Measurements from ENCODE around the gene AK5.

AK5 gene

GRCh38 chr1:77281491-77282186, at the start of gene AK5:
TSS of gene AK5 (plus strand) at chr1:77282019. CDS start at chr1:77282314, 295 bp downstream.
- peak; percentile 37 to 43 for DNase-seq (ENCODE audit: low read depth in 1 of 2, low spot score in 1 of 2)

- no peak for DNase-seq (ENCODE audit: low read depth in 1 of 2, low spot score in 1 of 2)
Observed at GRCh38 chr1:77232829-77233228, 49.0 kb upstream of the AK5 start.

- DNase-seq (ENCODE audit: low read depth in 1 of 2, low spot score in 1 of 2), result no peak
Observed at GRCh38 chr1:77234096-77234495, 47.7 kb upstream of the AK5 start.

- no peak for DNase-seq (ENCODE audit: low read depth in 1 of 2, low spot score in 1 of 2)
Observed at GRCh38 chr1:77234943-77235342, 46.9 kb upstream of the AK5 start.

GRCh38 chr1:77238462-77238861, 43.4 kb upstream of the AK5 start:
- DNase-seq (ENCODE audit: low read depth in 1 of 2, low spot score in 1 of 2), result no peak

GRCh38 chr1:77239311-77239710, 42.5 kb upstream of the AK5 start:
- no peak for DNase-seq (ENCODE audit: low read depth in 1 of 2, low spot score in 1 of 2)

- DNase-seq (ENCODE audit: low read depth in 1 of 2, low spot score in 1 of 2), result no peak
Observed at GRCh38 chr1:77245830-77246229, 36.0 kb upstream of the AK5 start.

- no peak for DNase-seq (ENCODE audit: low read depth in 1 of 2, low spot score in 1 of 2)
Observed at GRCh38 chr1:77250126-77250525, 31.7 kb upstream of the AK5 start.

- DNase-seq (ENCODE audit: low read depth in 1 of 2, low spot score in 1 of 2), result no peak
Observed at GRCh38 chr1:77253211-77253610, 28.6 kb upstream of the AK5 start.

- DNase-seq (ENCODE audit: low read depth in 1 of 2, low spot score in 1 of 2), result no peak
Observed at GRCh38 chr1:77263708-77264107, 18.1 kb upstream of the AK5 start.

- DNase-seq (ENCODE audit: low read depth in 1 of 2, low spot score in 1 of 2), result no peak
Observed at GRCh38 chr1:77265180-77265579, 16.6 kb upstream of the AK5 start.

GRCh38 chr1:77267035-77267434, 14.8 kb upstream of the AK5 start:
- no peak for DNase-seq (ENCODE audit: low read depth in 1 of 2, low spot score in 1 of 2)

GRCh38 chr1:77271852-77272580, 9.8 kb upstream of the AK5 start:
- no peak for DNase-seq (ENCODE audit: low read depth in 1 of 2, low spot score in 1 of 2)

- no peak for DNase-seq (ENCODE audit: low read depth in 1 of 2, low spot score in 1 of 2)
Observed at GRCh38 chr1:77273891-77274290, 7.9 kb upstream of the AK5 start.

GRCh38 chr1:77275194-77275593, 6.6 kb upstream of the AK5 start:
- no peak for DNase-seq (ENCODE audit: low read depth in 1 of 2, low spot score in 1 of 2)

GRCh38 chr1:77276941-77277340, 4.9 kb upstream of the AK5 start:
- no peak for DNase-seq (ENCODE audit: low read depth in 1 of 2, low spot score in 1 of 2)

- DNase-seq (ENCODE audit: low read depth in 1 of 2, low spot score in 1 of 2), result no peak
Observed at GRCh38 chr1:77279929-77280328, 1.9 kb upstream of the AK5 start.

GRCh38 chr1:77280962-77281361, 857 bp upstream of the AK5 start:
- DNase-seq (ENCODE audit: low read depth in 1 of 2, low spot score in 1 of 2), result no peak

- peak; percentile 12 to 17 for DNase-seq (ENCODE audit: low read depth in 1 of 2, low spot score in 1 of 2)
Observed at GRCh38 chr1:77282187-77282865, 507 bp downstream of the AK5 start.

GRCh38 chr1:77282866-77283539, 1.2 kb downstream of the AK5 start:
- DNase-seq (ENCODE audit: low read depth in 1 of 2, low spot score in 1 of 2), result peak; percentile 3 to 11

- no peak for DNase-seq (ENCODE audit: low read depth in 1 of 2, low spot score in 1 of 2)
Observed at GRCh38 chr1:77283701-77284425, 2.0 kb downstream of the AK5 start.

All from activated CD4-positive, alpha-beta T cell treated with anti-CD3 and anti-CD28 coated beads, Interleukin-2, amount 50 U/mL, for 24 hours (primary cell).